K562 (cell line): ENCODE data around the gene GGT1.

ENCODE experiments used
- BHLHE40 ChIP-seq: IDR thresholded peaks from 2 replicates; pipeline ENCODE4 v1.6.1; 2011; ENCODE audit warnings: low read length, improper control_type of control experiment
- ELF1 ChIP-seq: fragments of 200-800 bp; sonication (Bioruptor generic); IDR thresholded peaks from 2 replicates; pipeline ENCODE4 v1.6.1; 2016; ENCODE audit warnings: missing genetic modification characterization, missing compliant biosample characterization
- HCFC1 ChIP-seq: IDR thresholded peaks from 2 replicates; pipeline ENCODE4 v1.6.1; 2012; ENCODE audit warnings: low read depth, low read length, improper control_type of control experiment
- HNRNPK ChIP-seq: fragments of 200-400 bp; formaldehyde crosslinking; IDR thresholded peaks from one replicate; pipeline ENCODE4 v1.6.1; 2018; ENCODE audit warnings: mild to moderate bottlenecking, low read depth, low read length; ENCODE audit not compliant: poor library complexity, severe bottlenecking
- KDM4B ChIP-seq, 2 experiments: fragments of 450-650 bp in 1 of 2; sonication (generic) in 1 of 2; IDR thresholded peaks; 2 replicates each; pipeline ENCODE4 v1.6.1; 2016 to 2017; ENCODE audit warnings: borderline replicate concordance in 2 of 2, antibody characterized with exemption in 1 of 2, low read depth in 1 of 2, mild to moderate bottlenecking in 1 of 2
- SRSF3 ChIP-seq: fragments of 200-400 bp; formaldehyde crosslinking; IDR thresholded peaks from 2 replicates; pipeline ENCODE4 v1.6.1; 2016; ENCODE audit warnings: mild to moderate bottlenecking, low read length, moderate library complexity; ENCODE audit not compliant: insufficient read depth
- STAT5B ChIP-seq: fragments of 250-450 bp; sonication (Bioruptor Pico); IDR thresholded peaks from 2 replicates; pipeline ENCODE4 v1.8.0; 2021; ENCODE audit warnings: mild to moderate bottlenecking, inconsistent platforms
- ZNF239 ChIP-seq: fragments of 250-450 bp; sonication (Bioruptor Pico); IDR thresholded peaks from 2 replicates; pipeline ENCODE4 v1.4.0; 2020; ENCODE audit warnings: mild to moderate bottlenecking
- ZNF644 ChIP-seq: fragments of 200-800 bp; sonication (Bioruptor generic); IDR thresholded peaks from 2 replicates; pipeline ENCODE4 v1.6.1; 2016; ENCODE audit warnings: low read depth, missing genetic modification characterization, missing compliant biosample characterization
- TF ChIP-seq, protein P1 (sequence below): fragments of 250-450 bp; sonication (Bioruptor Pico); IDR thresholded peaks from 2 replicates; pipeline ENCODE4 v1.5.1; 2021; ENCODE audit warnings: mild to moderate bottlenecking
- TF ChIP-seq, protein P2 (sequence below): sonication (generic); formaldehyde crosslinking; IDR thresholded peaks from 2 replicates; pipeline ENCODE4 v1.8.1; 2023; ENCODE audit warnings: mild to moderate bottlenecking, missing genetic modification reagents
- TF ChIP-seq, protein P3 (sequence below): fragments of 150-350 bp; conservative IDR thresholded peaks from 2 replicates; pipeline ENCODE4 v1.6.1; 2014; ENCODE audit warnings: low read length

DNA sequence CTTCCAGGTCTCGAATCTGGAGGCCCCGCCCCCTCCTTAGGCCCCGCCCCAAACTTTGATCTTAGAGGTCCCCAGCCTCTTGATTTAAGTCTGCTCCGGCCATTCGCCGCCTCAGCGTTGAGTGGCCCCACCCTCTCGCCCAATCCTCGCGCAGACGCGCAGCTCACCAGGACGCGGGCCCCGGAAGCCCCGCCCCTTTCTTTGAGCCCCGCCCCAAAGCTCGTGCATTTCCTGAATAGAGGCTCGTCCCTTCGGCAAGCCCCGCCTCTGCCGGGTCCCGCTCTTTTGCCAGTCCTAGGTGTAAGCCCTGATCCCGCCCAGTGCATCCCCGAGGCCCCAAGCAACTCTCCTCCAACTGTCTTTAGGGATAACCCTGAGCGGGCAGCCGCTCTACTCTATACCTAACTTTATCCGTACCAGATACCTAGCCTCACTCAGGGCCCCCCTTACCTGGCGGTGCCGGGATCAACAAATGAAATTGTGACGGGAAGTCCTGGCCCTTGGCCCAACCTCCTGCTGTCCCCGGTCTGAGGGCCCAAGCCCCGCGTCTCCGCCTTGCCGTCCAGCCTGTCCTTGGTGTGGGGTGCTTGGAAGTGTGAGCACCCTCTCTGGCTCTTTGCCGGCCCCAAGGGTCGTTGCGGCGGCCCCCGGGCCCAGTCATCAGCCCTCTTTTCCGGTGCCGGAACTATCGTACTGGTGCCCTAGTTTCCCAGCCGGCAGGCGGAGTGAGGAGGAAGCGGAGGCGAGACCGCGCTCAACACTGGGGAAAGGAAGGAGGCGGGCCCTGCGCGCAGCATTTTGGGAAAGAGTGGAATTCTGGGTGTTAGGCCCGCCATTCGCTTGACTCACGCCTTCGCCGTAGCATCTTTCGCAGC lies 47.6 kb upstream of the GGT1 start, which contains the start of gene SNRPD3:
- TF ChIP-seq ZNF239 (CRISPR knock-in tag) (no peak), SRSF3 (no peak), HNRNPK (no peak), ZNF644 (tag) (no peak), BHLHE40 (no peak), STAT5B (CRISPR knock-in tag) (no peak), KDM4B (IDR thresholded peaks at IDR 0.05; ENCODE audit: borderline replicate concordance in 2 of 2, low read depth in 1 of 2) (peak in 1 of 2 experiments; percentile 65; a peak in 1 of 4 replicates), HCFC1 (peak; percentile 81), ELF1 (tag) (peak; percentile 89)
- TF ChIP-seq, protein P1, sequence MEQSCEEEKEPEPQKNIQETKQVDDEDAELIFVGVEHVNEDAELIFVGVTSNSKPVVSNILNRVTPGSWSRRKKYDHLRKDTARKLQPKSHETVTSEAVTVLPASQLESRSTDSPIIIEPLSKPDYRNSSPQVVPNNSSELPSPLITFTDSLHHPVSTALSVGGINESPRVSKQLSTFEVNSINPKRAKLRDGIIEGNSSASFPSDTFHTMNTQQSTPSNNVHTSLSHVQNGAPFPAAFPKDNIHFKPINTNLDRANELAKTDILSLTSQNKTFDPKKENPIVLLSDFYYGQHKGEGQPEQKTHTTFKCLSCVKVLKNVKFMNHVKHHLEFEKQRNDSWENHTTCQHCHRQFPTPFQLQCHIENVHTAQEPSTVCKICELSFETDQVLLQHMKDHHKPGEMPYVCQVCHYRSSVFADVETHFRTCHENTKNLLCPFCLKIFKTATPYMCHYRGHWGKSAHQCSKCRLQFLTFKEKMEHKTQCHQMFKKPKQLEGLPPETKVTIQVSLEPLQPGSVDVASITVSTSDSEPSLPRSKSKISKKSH (CRISPR knock-in tag) = no peak
- TF ChIP-seq, protein P2, sequence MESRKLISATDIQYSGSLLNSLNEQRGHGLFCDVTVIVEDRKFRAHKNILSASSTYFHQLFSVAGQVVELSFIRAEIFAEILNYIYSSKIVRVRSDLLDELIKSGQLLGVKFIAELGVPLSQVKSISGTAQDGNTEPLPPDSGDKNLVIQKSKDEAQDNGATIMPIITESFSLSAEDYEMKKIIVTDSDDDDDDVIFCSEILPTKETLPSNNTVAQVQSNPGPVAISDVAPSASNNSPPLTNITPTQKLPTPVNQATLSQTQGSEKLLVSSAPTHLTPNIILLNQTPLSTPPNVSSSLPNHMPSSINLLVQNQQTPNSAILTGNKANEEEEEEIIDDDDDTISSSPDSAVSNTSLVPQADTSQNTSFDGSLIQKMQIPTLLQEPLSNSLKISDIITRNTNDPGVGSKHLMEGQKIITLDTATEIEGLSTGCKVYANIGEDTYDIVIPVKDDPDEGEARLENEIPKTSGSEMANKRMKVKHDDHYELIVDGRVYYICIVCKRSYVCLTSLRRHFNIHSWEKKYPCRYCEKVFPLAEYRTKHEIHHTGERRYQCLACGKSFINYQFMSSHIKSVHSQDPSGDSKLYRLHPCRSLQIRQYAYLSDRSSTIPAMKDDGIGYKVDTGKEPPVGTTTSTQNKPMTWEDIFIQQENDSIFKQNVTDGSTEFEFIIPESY (CRISPR knock-in tag) = no peak
- TF ChIP-seq, protein P3, sequence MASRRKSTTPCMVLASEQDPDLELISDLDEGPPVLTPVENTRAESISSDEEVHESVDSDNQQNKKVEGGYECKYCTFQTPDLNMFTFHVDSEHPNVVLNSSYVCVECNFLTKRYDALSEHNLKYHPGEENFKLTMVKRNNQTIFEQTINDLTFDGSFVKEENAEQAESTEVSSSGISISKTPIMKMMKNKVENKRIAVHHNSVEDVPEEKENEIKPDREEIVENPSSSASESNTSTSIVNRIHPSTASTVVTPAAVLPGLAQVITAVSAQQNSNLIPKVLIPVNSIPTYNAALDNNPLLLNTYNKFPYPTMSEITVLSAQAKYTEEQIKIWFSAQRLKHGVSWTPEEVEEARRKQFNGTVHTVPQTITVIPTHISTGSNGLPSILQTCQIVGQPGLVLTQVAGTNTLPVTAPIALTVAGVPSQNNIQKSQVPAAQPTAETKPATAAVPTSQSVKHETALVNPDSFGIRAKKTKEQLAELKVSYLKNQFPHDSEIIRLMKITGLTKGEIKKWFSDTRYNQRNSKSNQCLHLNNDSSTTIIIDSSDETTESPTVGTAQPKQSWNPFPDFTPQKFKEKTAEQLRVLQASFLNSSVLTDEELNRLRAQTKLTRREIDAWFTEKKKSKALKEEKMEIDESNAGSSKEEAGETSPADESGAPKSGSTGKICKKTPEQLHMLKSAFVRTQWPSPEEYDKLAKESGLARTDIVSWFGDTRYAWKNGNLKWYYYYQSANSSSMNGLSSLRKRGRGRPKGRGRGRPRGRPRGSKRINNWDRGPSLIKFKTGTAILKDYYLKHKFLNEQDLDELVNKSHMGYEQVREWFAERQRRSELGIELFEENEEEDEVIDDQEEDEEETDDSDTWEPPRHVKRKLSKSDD = no peak
